ENCODE measurements around the gene PLXNB2. TPM values are rescaled to one million over a fixed set of nuclear protein-coding genes. Genes with fewer than 3 reads are reported as not detected.

PLXNB2 gene
- total RNA-seq, 1 experiment from 2014 or later: 260 TPM

DNA sequence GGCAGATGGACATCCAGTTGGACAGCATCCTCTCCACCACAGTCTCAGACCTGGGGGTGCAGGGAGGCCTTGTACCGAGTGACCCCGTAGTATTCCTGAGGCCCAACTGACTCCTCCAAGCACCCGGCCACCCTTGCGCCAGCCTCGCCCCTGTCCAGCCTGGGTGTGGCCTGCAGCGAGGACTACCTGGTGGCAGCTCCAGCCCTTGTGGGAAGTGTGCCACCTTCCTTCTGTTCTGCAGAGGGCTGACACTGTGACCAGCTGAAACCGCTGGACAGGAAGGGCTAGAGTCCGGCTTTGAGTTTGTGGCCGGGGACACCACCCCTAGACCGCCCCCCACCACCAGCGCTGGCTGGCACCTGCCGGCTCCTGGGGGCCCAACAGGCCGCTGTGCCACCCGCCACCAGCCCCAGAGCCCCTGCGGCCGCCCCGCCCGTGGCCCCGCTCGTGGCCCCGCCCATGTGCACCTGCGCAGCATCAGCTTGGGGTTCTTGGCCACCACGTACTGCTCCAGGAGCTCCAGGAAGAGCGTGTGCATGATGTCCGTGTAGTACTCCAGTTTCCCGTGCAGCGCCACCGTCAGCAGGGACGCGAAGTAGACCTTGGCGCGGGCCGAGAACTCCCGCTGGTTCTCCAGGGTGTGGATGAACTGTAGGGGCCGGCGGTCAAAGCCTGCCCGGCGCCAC is 27.3 kb downstream of the PLXNB2 start:
- CTCF ChIA-PET: interaction anchor here (1.0 kb wide), 1 partner anchor 26 kb away, joined by 6 read pairs; no protein-coding TSS in a partner anchor

DNA sequence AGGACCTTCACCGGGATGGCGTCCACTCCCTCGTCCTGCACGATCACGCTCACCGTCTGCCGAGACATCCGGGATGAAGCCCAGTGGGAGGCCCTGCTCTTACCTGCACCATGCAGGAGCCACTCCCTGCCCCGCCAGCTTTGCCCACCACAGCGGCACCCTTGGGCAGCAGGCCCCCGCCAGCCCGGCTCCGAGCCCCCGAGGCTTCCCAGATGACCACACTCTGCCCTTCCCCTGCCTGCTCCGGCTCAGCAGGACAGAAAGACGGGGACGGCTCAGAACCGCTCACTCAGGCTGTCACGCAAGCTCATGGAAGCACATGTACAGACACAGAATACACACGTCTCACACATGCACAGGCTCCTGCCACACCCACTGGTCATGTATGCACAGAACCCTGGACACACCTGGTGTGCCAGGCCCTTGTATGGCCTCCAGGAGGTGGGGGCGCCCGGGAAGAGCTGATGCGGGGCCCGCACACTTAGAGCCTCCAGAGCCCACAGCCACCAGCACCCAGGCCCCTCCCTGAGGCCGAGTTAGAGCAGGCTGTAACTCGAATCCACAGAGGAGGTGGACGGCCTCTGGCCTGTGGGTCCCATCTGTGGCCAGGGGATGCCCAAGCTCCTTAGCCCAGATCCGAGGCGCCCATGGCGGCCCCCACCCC is 28.4 kb downstream of the PLXNB2 start:
- H3K4me1 ChIP-seq (replicated peaks; ENCODE audit: insufficient read depth): peaks cover 42% of the 10 kb centered on the region
- intact Hi-C loops (cut with micrococcal nuclease; ENCODE audit: unreplicated experiment): no loop called here
- H2AFZ ChIP-seq: no peak overlapping the region
- H3K27ac ChIP-seq: no peak overlapping the region
- ChIA-PET CTCF (interaction anchor here (1.0 kb wide), 1 partner anchor 27 kb away, joined by 6 read pairs; no protein-coding TSS in a partner anchor), POLR2A (ENCODE audit: unreplicated experiment) (no interaction called here)
- H3F3A ChIP-seq (ENCODE audit: insufficient read depth, low read depth): peaks cover 75% of the 10 kb centered on the region
- no peak for TF ChIP-seq CTCF (conservative IDR thresholded peaks at IDR 0.05)
- no peak for TF ChIP-seq EZH2 (IDR thresholded peaks at IDR 0.05; ENCODE audit: low read depth)
- H3K27me3 ChIP-seq (ENCODE audit: insufficient read depth, low read depth): no peaks in the 10 kb centered on the region
- no peaks in the 10 kb centered on the region for H3K9me2 ChIP-seq (ENCODE audit: insufficient read depth)
- no peak overlapping the region for H3K4me3 ChIP-seq
- H3K9me3 ChIP-seq (ENCODE audit: insufficient read depth, low read depth): no peaks in the 10 kb centered on the region
- H3K79me2 ChIP-seq (ENCODE audit: low read depth): peaks cover 21% of the 10 kb centered on the region
- no peak overlapping the region for H3K4me2 ChIP-seq
- H4K20me1 ChIP-seq (ENCODE audit: insufficient read depth): peaks cover 15% of the 10 kb centered on the region
- DNase-seq: no peak
- peaks cover 68% of the 10 kb centered on the region for H3K36me3 ChIP-seq (ENCODE audit: low read depth)
- BruUV-seq (replicated peaks): no TSS peak

More for the DNA sequence above, 27.3 kb downstream of the PLXNB2 start:
- H3K36me3 ChIP-seq (ENCODE audit: low read depth): peaks cover 64% of the 10 kb centered on the region
- H3K4me1 ChIP-seq (replicated peaks; ENCODE audit: insufficient read depth): peaks cover 39% of the 10 kb centered on the region
- intact Hi-C loops (cut with micrococcal nuclease; ENCODE audit: unreplicated experiment): no loop called here
- no peaks in the 10 kb centered on the region for H3K9me3 ChIP-seq (ENCODE audit: insufficient read depth, low read depth)
- no peak overlapping the region for H3K4me3 ChIP-seq
- peaks cover 68% of the 10 kb centered on the region for H3F3A ChIP-seq (ENCODE audit: insufficient read depth, low read depth)
- peaks cover 21% of the 10 kb centered on the region for H3K79me2 ChIP-seq (ENCODE audit: low read depth)
- H3K27ac ChIP-seq: no peak overlapping the region
- no peak for DNase-seq
- peaks cover 8% of the 10 kb centered on the region for H4K20me1 ChIP-seq (ENCODE audit: insufficient read depth)
- no peak overlapping the region for H2AFZ ChIP-seq
- POLR2A ChIA-PET (ENCODE audit: unreplicated experiment): no interaction called here
- BruUV-seq (replicated peaks): no TSS peak
- H3K4me2 ChIP-seq: no peak overlapping the region
- H3K9me2 ChIP-seq (ENCODE audit: insufficient read depth): no peaks in the 10 kb centered on the region
- TF ChIP-seq CTCF (conservative IDR thresholded peaks at IDR 0.05): no peak
- no peak for TF ChIP-seq EZH2 (IDR thresholded peaks at IDR 0.05; ENCODE audit: low read depth)
- no peaks in the 10 kb centered on the region for H3K27me3 ChIP-seq (ENCODE audit: insufficient read depth, low read depth)

- Histone ChIP-seq H3K27ac (no peak overlapping the region), H3K4me2 (no peak overlapping the region)
Observed at GRCh38 chr22:50278461-50278860, 29.0 kb downstream of the PLXNB2 start.

More at GRCh38 chr22:50278461-50278860, 29.0 kb downstream of the PLXNB2 start:
- CTCF ChIA-PET: no interaction called here
- TF ChIP-seq CTCF (conservative IDR thresholded peaks at IDR 0.05) (no peak), EZH2 (IDR thresholded peaks at IDR 0.05; ENCODE audit: low read depth) (no peak)
- POLR2A ChIA-PET (ENCODE audit: unreplicated experiment): no interaction called here
- no peaks in the 10 kb centered on the region for H3K9me2 ChIP-seq (ENCODE audit: insufficient read depth)
- H3K79me2 ChIP-seq (ENCODE audit: low read depth): peaks cover 21% of the 10 kb centered on the region
- intact Hi-C loops (cut with micrococcal nuclease; ENCODE audit: unreplicated experiment): no loop called here
- no peaks in the 10 kb centered on the region for H3K27me3 ChIP-seq (ENCODE audit: insufficient read depth, low read depth)
- BruUV-seq (replicated peaks): no TSS peak
- no peak overlapping the region for H3K4me3 ChIP-seq
- H3K4me1 ChIP-seq (replicated peaks; ENCODE audit: insufficient read depth): peaks cover 38% of the 10 kb centered on the region
- H3K36me3 ChIP-seq (ENCODE audit: low read depth): peaks cover 66% of the 10 kb centered on the region
- H4K20me1 ChIP-seq (ENCODE audit: insufficient read depth): peaks cover 18% of the 10 kb centered on the region
- no peaks in the 10 kb centered on the region for H3K9me3 ChIP-seq (ENCODE audit: insufficient read depth, low read depth)
- DNase-seq: no peak
- no peak overlapping the region for H2AFZ ChIP-seq
- peaks cover 79% of the 10 kb centered on the region for H3F3A ChIP-seq (ENCODE audit: insufficient read depth, low read depth)
